HEK293 (cell line): ENCODE results near the gene STAT5B.

Experiments
- CTCF ChIA-PET: fragments of 350-600 bp; formaldehyde crosslinking; extraction: SDS; loops from one replicate; lab custom pipeline; 2021; ENCODE audit warnings: antibody characterized with exemption; lab: Yijun Ruan, JAX
- POLR2A ChIA-PET: fragments of 300-600 bp; formaldehyde crosslinking; extraction: SDS; loops from one replicate; lab custom pipeline; 2020; ENCODE audit warnings: antibody characterized with exemption, inconsistent platforms; lab: Yijun Ruan, JAX
- H3K27ac ChIP-seq: fragments of 200-500 bp; sonication (Bioruptor generic); 2 replicates; pipeline ENCODE4 v1.5.1; 2014; ENCODE audit warnings: low read depth, low read length, control low read depth, inconsistent platforms; ENCODE audit errors: extremely low read depth
- H3K36me3 ChIP-seq, 2 experiments: fragments of 200-500 bp in 1 of 2; sonication (Bioruptor generic) in 1 of 2; 1 replicate in 1 of 2; 2 replicates in 1 of 2; pipeline ENCODE4 v1.5.1; 2014 to 2017; ENCODE audit warnings: inconsistent platforms in 2 of 2, low read length in 2 of 2; ENCODE audit not compliant: control insufficient read depth in 2 of 2, insufficient read depth in 1 of 2
- H3K4me1 ChIP-seq: fragments of 200-500 bp; sonication (Bioruptor generic); 2 replicates; pipeline ENCODE4 v1.5.1; 2014; ENCODE audit warnings: mild to moderate bottlenecking, low read length, inconsistent platforms; ENCODE audit not compliant: control insufficient read depth, insufficient read depth
- H3K4me3 ChIP-seq: 2 replicates; pipeline ENCODE4 v1.5.1; 2011; ENCODE audit warnings: low read depth, mild to moderate bottlenecking, control low read depth, low read length, moderate library complexity
- H3K9me3 ChIP-seq: fragments of 200-500 bp; sonication (Bioruptor generic); 2 replicates; pipeline ENCODE4 v1.5.1; 2014; ENCODE audit warnings: low read depth, low read length, inconsistent platforms; ENCODE audit not compliant: control insufficient read depth, insufficient read depth
- BCL11A ChIP-seq: fragments of 450-650 bp; formaldehyde crosslinking; IDR thresholded peaks from 2 replicates; pipeline ENCODE4 v1.5.1; 2016; ENCODE audit warnings: low read depth, missing biosample characterization, missing genetic modification characterization
- ELK4 ChIP-seq: IDR thresholded peaks from 2 replicates; pipeline ENCODE4 v1.6.1; 2011; ENCODE audit warnings: mild to moderate bottlenecking, low read depth, low read length, borderline replicate concordance
- GFI1B ChIP-seq: fragments of 450-650 bp; formaldehyde crosslinking; IDR thresholded peaks from 2 replicates; pipeline ENCODE4 v1.5.1; 2016; ENCODE audit warnings: missing biosample characterization, missing genetic modification characterization
- GLIS1 ChIP-seq: fragments of 450-650 bp; formaldehyde crosslinking; IDR thresholded peaks from 2 replicates; pipeline ENCODE4 v1.5.1; 2016; ENCODE audit warnings: missing biosample characterization, missing genetic modification characterization
- GLIS2 ChIP-seq: fragments of 450-650 bp; formaldehyde crosslinking; IDR thresholded peaks from 2 replicates; pipeline ENCODE4 v1.5.1; 2016; ENCODE audit warnings: missing biosample characterization, missing genetic modification characterization
- HOXC10 ChIP-seq: sonication (generic); formaldehyde crosslinking; IDR thresholded peaks from 2 replicates; pipeline ENCODE4 v1.8.1; 2023; ENCODE audit warnings: mild to moderate bottlenecking, missing genetic modification reagents
- KLF9 ChIP-seq: fragments of 450-650 bp; formaldehyde crosslinking; IDR thresholded peaks from 2 replicates; pipeline ENCODE4 v1.5.1; 2016; ENCODE audit warnings: missing biosample characterization, missing genetic modification characterization, low read depth
- PBX3 ChIP-seq: sonication (generic); formaldehyde crosslinking; IDR thresholded peaks from 2 replicates; pipeline ENCODE4 v1.8.1; 2022; ENCODE audit warnings: mild to moderate bottlenecking, moderate library complexity, missing genetic modification reagents
- PRDM1 ChIP-seq: fragments of 450-650 bp; formaldehyde crosslinking; IDR thresholded peaks from 2 replicates; pipeline ENCODE4; 2016; ENCODE audit warnings: missing biosample characterization, missing genetic modification characterization
- PRDM4 ChIP-seq: fragments of 450-650 bp; formaldehyde crosslinking; IDR thresholded peaks from 2 replicates; pipeline ENCODE4 v1.5.1; 2017; ENCODE audit warnings: missing biosample characterization, missing genetic modification characterization
- ZBTB1 ChIP-seq: fragments of 450-650 bp; formaldehyde crosslinking; IDR thresholded peaks from 2 replicates; pipeline ENCODE4 v1.5.1; 2016; ENCODE audit warnings: missing biosample characterization, missing genetic modification characterization
- ZEB2 ChIP-seq: fragments of 450-650 bp; formaldehyde crosslinking; IDR thresholded peaks from 2 replicates; pipeline ENCODE4 v1.5.1; 2016; ENCODE audit warnings: missing biosample characterization, missing genetic modification characterization
- ZNF114 ChIP-seq: fragments of 450-650 bp; formaldehyde crosslinking; IDR thresholded peaks from 2 replicates; pipeline ENCODE4 v1.5.0; 2017; ENCODE audit warnings: missing biosample characterization, missing genetic modification characterization
- ZNF138 ChIP-seq: fragments of 450-650 bp; formaldehyde crosslinking; IDR thresholded peaks from 2 replicates; pipeline ENCODE4 v1.5.1; 2016; ENCODE audit warnings: missing biosample characterization, missing genetic modification characterization, borderline replicate concordance
- ZNF140 ChIP-seq: fragments of 450-650 bp; formaldehyde crosslinking; IDR thresholded peaks from 2 replicates; pipeline ENCODE4 v1.5.1; 2016; ENCODE audit warnings: missing biosample characterization, missing genetic modification characterization
- ZNF16 ChIP-seq: fragments of 450-650 bp; formaldehyde crosslinking; IDR thresholded peaks from 2 replicates; pipeline ENCODE4 v1.5.1; 2016; ENCODE audit warnings: low read depth, missing biosample characterization, missing genetic modification characterization
- ZNF184 ChIP-seq: fragments of 450-650 bp; IDR thresholded peaks from 2 replicates; pipeline ENCODE4 v1.5.1; 2018; ENCODE audit warnings: missing biosample characterization, mild to moderate bottlenecking, missing genetic modification characterization
- ZNF2 ChIP-seq: fragments of 450-650 bp; formaldehyde crosslinking; IDR thresholded peaks from 2 replicates; pipeline ENCODE4 v1.5.1; 2016; ENCODE audit warnings: missing biosample characterization, missing genetic modification characterization
- ZNF366 ChIP-seq: fragments of 450-650 bp; formaldehyde crosslinking; conservative IDR thresholded peaks from 2 replicates; pipeline ENCODE4 v1.5.1; 2016; ENCODE audit warnings: missing biosample characterization, missing genetic modification characterization
- ZNF426 ChIP-seq: fragments of 450-650 bp; formaldehyde crosslinking; IDR thresholded peaks from 2 replicates; pipeline ENCODE4 v1.5.1; 2017; ENCODE audit warnings: missing biosample characterization, missing genetic modification characterization, mild to moderate bottlenecking, inconsistent platforms, moderate library complexity
- ZNF48 ChIP-seq: fragments of 450-650 bp; formaldehyde crosslinking; IDR thresholded peaks from 2 replicates; pipeline ENCODE4 v1.5.1; 2016; ENCODE audit warnings: missing biosample characterization, missing genetic modification characterization
- ZNF558 ChIP-seq: fragments of 450-650 bp; formaldehyde crosslinking; IDR thresholded peaks from 2 replicates; pipeline ENCODE4 v1.5.1; 2016; ENCODE audit warnings: missing biosample characterization, missing genetic modification characterization
- ZNF621 ChIP-seq: fragments of 450-650 bp; formaldehyde crosslinking; IDR thresholded peaks from 2 replicates; pipeline ENCODE4 v1.5.1; 2017; ENCODE audit warnings: missing biosample characterization, missing genetic modification characterization
- ZNF654 ChIP-seq: fragments of 450-650 bp; formaldehyde crosslinking; IDR thresholded peaks from 2 replicates; pipeline ENCODE4 v1.5.1; 2016; ENCODE audit warnings: low read depth, missing biosample characterization, missing genetic modification characterization
- ZNF660 ChIP-seq: fragments of 450-650 bp; IDR thresholded peaks from 2 replicates; pipeline ENCODE4 v1.5.1; 2018; ENCODE audit warnings: missing biosample characterization, mild to moderate bottlenecking, missing genetic modification characterization
- ZNF692 ChIP-seq: fragments of 450-650 bp; formaldehyde crosslinking; IDR thresholded peaks from 2 replicates; pipeline ENCODE4 v1.5.1; 2016; ENCODE audit warnings: missing biosample characterization, missing genetic modification characterization
- ZSCAN30 ChIP-seq: fragments of 450-650 bp; IDR thresholded peaks from 2 replicates; pipeline ENCODE4 v1.5.1; 2018; ENCODE audit warnings: missing biosample characterization, mild to moderate bottlenecking, missing genetic modification characterization, moderate library complexity
- ZSCAN4 ChIP-seq: fragments of 450-650 bp; formaldehyde crosslinking; IDR thresholded peaks from 2 replicates; pipeline ENCODE4 v1.5.1; 2017; ENCODE audit warnings: missing biosample characterization, missing genetic modification characterization

STAT5B gene

GRCh38 chr17:42183741-42184711 lies 92.2 kb downstream of the STAT5B start (continued):
- TF ChIP-seq ZSCAN30 (tag by site-specific recombination) (no peak), GLIS2 (tag by site-specific recombination) (0 out of 2 replicates have a peak, but pooled peaks have one; percentile 17), GFI1B (tag by site-specific recombination) (no peak), ZNF692 (0 out of 2 replicates have a peak, but pooled peaks have one; percentile 27), ZNF660 (tag by site-specific recombination) (no peak)

GRCh38 chr17:42182927-42183734 lies 93.1 kb downstream of the STAT5B start:
- H3K27ac ChIP-seq: no peak overlapping the region
- CTCF ChIA-PET: interaction anchor here (0.7 to 2.9 kb wide), 8 partner anchors 11 to 205 kb away, joined by 3 to 17 read pairs (median 4); partner anchors contain the start of genes GHDC and STAT3
- TF ChIP-seq ZNF621: no peak
- TF ChIP-seq HOXC10 (CRISPR knock-in tag): no peak
- TF ChIP-seq PRDM4 (tag by site-specific recombination): no peak
- no peak for TF ChIP-seq ZNF138 (tag by site-specific recombination)
- peak; percentile 32; the same call in 1 of the 2 replicates for TF ChIP-seq KLF9 (tag by site-specific recombination)
- TF ChIP-seq GLIS1 (tag by site-specific recombination): no peak
- no peak for TF ChIP-seq ZNF16 (tag by site-specific recombination)
- peak; percentile 99 for TF ChIP-seq ZNF366
- TF ChIP-seq ZEB2 (tag by site-specific recombination): peak; percentile 73
- no peak for TF ChIP-seq ZNF140 (tag by site-specific recombination)
- no peak for TF ChIP-seq BCL11A (tag by site-specific recombination)
- TF ChIP-seq PRDM1 (tag by site-specific recombination): peak; percentile 7; the same call in 1 of the 2 replicates
- TF ChIP-seq ZNF2 (tag by site-specific recombination): peak; percentile 79
- TF ChIP-seq ZNF654 (tag by site-specific recombination): no peak
- TF ChIP-seq ELK4: no peak
- peak; percentile 48; the same call in 1 of the 2 replicates for TF ChIP-seq ZNF184
- TF ChIP-seq ZSCAN4 (tag by site-specific recombination): no peak
- TF ChIP-seq ZNF426: no peak
- no peak for TF ChIP-seq ZNF114 (tag by site-specific recombination)
- no peak for TF ChIP-seq ZBTB1 (tag by site-specific recombination)
- no peak for TF ChIP-seq ZNF558 (tag by site-specific recombination)
- TF ChIP-seq ZNF48 (tag by site-specific recombination): no peak
- TF ChIP-seq PBX3 (CRISPR knock-in tag): no peak

More at GRCh38 chr17:42182927-42183734, 93.1 kb downstream of the STAT5B start:
- H3K4me3 ChIP-seq: no peak overlapping the region
- no peaks in the 10 kb centered on the region for H3K4me1 ChIP-seq
- H3K36me3 ChIP-seq: no peaks in the 10 kb centered on the region
- POLR2A ChIA-PET: interaction anchor here (0.6 to 1.0 kb wide), 2 partner anchors 9 to 92 kb away, joined by 4 to 11 read pairs; no protein-coding TSS in a partner anchor
- no peaks in the 10 kb centered on the region for H3K9me3 ChIP-seq
